ENCODE results near the gene DSTN. TPM values are rescaled to one million over a fixed set of nuclear protein-coding genes. Genes with fewer than 3 reads are reported as not detected.

DSTN gene
- total RNA-seq, 1 experiment from 2014 or later, result 412 TPM

DNA sequence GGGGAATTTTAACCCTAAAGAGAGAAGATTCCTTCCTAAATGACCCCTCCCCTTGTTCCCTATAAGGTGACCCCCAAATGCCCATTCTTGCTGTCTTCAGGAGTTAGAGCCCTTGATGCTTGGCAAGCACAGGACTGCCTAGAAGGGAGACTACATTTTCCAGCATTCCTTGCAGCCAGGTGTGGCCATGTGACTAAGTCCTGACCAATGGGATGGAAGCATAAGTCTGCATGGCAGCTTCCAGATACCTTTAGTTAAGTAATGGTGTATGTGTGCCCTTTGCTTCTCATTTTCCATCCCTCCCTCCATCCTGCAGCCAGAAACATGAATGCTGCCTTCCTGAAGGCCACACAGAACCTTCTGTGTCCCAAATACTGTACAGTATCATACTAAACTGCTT lies 44.2 kb upstream of the DSTN start:
- TF ChIP-seq, protein P1, sequence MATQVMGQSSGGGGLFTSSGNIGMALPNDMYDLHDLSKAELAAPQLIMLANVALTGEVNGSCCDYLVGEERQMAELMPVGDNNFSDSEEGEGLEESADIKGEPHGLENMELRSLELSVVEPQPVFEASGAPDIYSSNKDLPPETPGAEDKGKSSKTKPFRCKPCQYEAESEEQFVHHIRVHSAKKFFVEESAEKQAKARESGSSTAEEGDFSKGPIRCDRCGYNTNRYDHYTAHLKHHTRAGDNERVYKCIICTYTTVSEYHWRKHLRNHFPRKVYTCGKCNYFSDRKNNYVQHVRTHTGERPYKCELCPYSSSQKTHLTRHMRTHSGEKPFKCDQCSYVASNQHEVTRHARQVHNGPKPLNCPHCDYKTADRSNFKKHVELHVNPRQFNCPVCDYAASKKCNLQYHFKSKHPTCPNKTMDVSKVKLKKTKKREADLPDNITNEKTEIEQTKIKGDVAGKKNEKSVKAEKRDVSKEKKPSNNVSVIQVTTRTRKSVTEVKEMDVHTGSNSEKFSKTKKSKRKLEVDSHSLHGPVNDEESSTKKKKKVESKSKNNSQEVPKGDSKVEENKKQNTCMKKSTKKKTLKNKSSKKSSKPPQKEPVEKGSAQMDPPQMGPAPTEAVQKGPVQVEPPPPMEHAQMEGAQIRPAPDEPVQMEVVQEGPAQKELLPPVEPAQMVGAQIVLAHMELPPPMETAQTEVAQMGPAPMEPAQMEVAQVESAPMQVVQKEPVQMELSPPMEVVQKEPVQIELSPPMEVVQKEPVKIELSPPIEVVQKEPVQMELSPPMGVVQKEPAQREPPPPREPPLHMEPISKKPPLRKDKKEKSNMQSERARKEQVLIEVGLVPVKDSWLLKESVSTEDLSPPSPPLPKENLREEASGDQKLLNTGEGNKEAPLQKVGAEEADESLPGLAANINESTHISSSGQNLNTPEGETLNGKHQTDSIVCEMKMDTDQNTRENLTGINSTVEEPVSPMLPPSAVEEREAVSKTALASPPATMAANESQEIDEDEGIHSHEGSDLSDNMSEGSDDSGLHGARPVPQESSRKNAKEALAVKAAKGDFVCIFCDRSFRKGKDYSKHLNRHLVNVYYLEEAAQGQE (IDR thresholded peaks at IDR 0.05; ENCODE audit: insufficient read depth in 1 of 2, low read depth in 2 of 2, low read length in 1 of 2), result no peak
- TF ChIP-seq TCF7L2 (IDR thresholded peaks at IDR 0.05; ENCODE audit: low read depth, low read length), result no peak
- TF ChIP-seq, protein P2, sequence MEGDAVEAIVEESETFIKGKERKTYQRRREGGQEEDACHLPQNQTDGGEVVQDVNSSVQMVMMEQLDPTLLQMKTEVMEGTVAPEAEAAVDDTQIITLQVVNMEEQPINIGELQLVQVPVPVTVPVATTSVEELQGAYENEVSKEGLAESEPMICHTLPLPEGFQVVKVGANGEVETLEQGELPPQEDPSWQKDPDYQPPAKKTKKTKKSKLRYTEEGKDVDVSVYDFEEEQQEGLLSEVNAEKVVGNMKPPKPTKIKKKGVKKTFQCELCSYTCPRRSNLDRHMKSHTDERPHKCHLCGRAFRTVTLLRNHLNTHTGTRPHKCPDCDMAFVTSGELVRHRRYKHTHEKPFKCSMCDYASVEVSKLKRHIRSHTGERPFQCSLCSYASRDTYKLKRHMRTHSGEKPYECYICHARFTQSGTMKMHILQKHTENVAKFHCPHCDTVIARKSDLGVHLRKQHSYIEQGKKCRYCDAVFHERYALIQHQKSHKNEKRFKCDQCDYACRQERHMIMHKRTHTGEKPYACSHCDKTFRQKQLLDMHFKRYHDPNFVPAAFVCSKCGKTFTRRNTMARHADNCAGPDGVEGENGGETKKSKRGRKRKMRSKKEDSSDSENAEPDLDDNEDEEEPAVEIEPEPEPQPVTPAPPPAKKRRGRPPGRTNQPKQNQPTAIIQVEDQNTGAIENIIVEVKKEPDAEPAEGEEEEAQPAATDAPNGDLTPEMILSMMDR (IDR thresholded peaks at IDR 0.05), result no peak
- TF ChIP-seq SIN3A (IDR thresholded peaks at IDR 0.05; ENCODE audit: borderline replicate concordance, insufficient read depth, low read depth, low read length), result no peak
- no peak for TF ChIP-seq POLR2AphosphoS5 (IDR thresholded peaks at IDR 0.05; ENCODE audit: low read depth, low read length)
- no peaks in the 10 kb centered on the region for H3K9me3 ChIP-seq (ENCODE audit: control insufficient read depth, insufficient read depth, low read depth, low read length)
- H3K4me3 ChIP-seq (ENCODE audit: low read depth in 2 of 2, low read length in 2 of 2), result no peak overlapping the region
- ChIA-PET CTCF (no interaction called here), POLR2A (no interaction called here)
- ATAC-seq, result peak; percentile 79
- no TSS peak for BruUV-seq (replicated peaks)
- intact Hi-C loops (cut with micrococcal nuclease; ENCODE audit: unreplicated experiment), result no loop called here
- no peak for DNase-seq (ENCODE audit: low read depth, low spot score)
- H3K27me3 ChIP-seq (ENCODE audit: control insufficient read depth, insufficient read depth, low read length), result no peaks in the 10 kb centered on the region
- H3K4me1 ChIP-seq (ENCODE audit: control insufficient read depth, insufficient read depth, low read length), result peaks cover 6% of the 10 kb centered on the region
- no peaks in the 10 kb centered on the region for H3K36me3 ChIP-seq (ENCODE audit: control insufficient read depth, insufficient read depth, low read length)
- in situ Hi-C loops (cut with HindIII; ENCODE audit: low pct_unique_long_range_greater_than_20kb, low sequenced_read_pairs), result no loop called here
- H3K27ac ChIP-seq (ENCODE audit: low read length), result no peak overlapping the region

DNA sequence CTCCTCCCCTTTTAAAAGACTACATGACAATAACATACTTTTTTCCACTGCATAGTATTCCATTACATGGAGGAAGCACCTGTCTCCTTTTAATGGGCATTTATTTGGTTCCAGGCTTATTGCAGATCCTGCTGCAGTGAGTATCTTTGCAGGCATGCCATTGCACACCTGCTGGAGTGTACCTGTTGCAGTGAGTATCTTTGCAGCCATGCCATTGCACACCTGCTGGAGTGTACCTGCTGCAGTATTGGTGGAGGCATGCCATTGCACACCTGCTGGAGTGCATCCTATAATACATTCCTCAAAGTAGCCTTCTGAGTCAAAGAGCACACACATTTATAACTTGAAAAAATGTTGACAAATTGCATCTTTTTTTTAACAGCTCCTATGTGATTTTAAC lies 40.3 kb upstream of the DSTN start:
- ChIA-PET CTCF (no interaction called here), POLR2A (no interaction called here)
- no peak overlapping the region for H3K4me3 ChIP-seq (ENCODE audit: low read depth in 2 of 2, low read length in 2 of 2)
- no peaks in the 10 kb centered on the region for H3K27me3 ChIP-seq (ENCODE audit: control insufficient read depth, insufficient read depth, low read length)
- peaks cover 24% of the 10 kb centered on the region for H3K4me1 ChIP-seq (ENCODE audit: control insufficient read depth, insufficient read depth, low read length)
- H3K27ac ChIP-seq (ENCODE audit: low read length), result no peak overlapping the region
- H3K36me3 ChIP-seq (ENCODE audit: control insufficient read depth, insufficient read depth, low read length), result no peaks in the 10 kb centered on the region
- intact Hi-C loops (cut with micrococcal nuclease; ENCODE audit: unreplicated experiment) (no loop called here), in situ Hi-C loops (cut with HindIII; ENCODE audit: low pct_unique_long_range_greater_than_20kb, low sequenced_read_pairs) (no loop called here)
- no peaks in the 10 kb centered on the region for H3K9me3 ChIP-seq (ENCODE audit: control insufficient read depth, insufficient read depth, low read depth, low read length)
- DNase-seq (ENCODE audit: low read depth, low spot score) (no peak), ATAC-seq (no peak)
- no TSS peak for BruUV-seq (replicated peaks)
- TF ChIP-seq, protein P1 (IDR thresholded peaks at IDR 0.05; ENCODE audit: insufficient read depth in 1 of 2, low read depth in 2 of 2, low read length in 1 of 2), result no peak

All from Panc1 (cell line).